GM10847 (cell line): ENCODE data around the gene FHIP1A.
A peak's percentile ranks its signal among the peaks of the same experiment; 100 is the strongest.

Experiments
- POLR2A ChIP-seq: IDR thresholded peaks from 2 replicates; pipeline ENCODE4 v1.6.1; 2011; ENCODE audit not compliant: insufficient read length; ENCODE audit errors: extremely low read depth

Gene FHIP1A

GRCh38 chr4:151408630-151409469 is at the start of gene FHIP1A:
TSS of gene FHIP1A (plus strand) at chr4:151409176. CDS start at chr4:151566260, 157,084 bp downstream.
- peak; percentile 44 for TF ChIP-seq POLR2A

GRCh38 chr4:151359576-151359975 is 49.4 kb upstream of the FHIP1A start:
- no peak for TF ChIP-seq POLR2A

GRCh38 chr4:151361126-151361525 is 47.9 kb upstream of the FHIP1A start:
- no peak for TF ChIP-seq POLR2A

GRCh38 chr4:151361966-151362365 is 47.0 kb upstream of the FHIP1A start:
- no peak for TF ChIP-seq POLR2A

- no peak for TF ChIP-seq POLR2A
Measured at GRCh38 chr4:151362404-151363164, 46.4 kb upstream of the FHIP1A start.

- no peak for TF ChIP-seq POLR2A
Measured at GRCh38 chr4:151376540-151376939, 32.4 kb upstream of the FHIP1A start.

- no peak for TF ChIP-seq POLR2A
Measured at GRCh38 chr4:151389311-151389710, 19.7 kb upstream of the FHIP1A start.

GRCh38 chr4:151395873-151396272 is 13.1 kb upstream of the FHIP1A start:
- no peak for TF ChIP-seq POLR2A

- no peak for TF ChIP-seq POLR2A
Measured at GRCh38 chr4:151400343-151400742, 8.6 kb upstream of the FHIP1A start.

GRCh38 chr4:151401739-151402138 is 7.2 kb upstream of the FHIP1A start:
- TF ChIP-seq POLR2A = no peak

- no peak for TF ChIP-seq POLR2A
Measured at GRCh38 chr4:151402145-151402865, 6.7 kb upstream of the FHIP1A start.

- TF ChIP-seq POLR2A = no peak
Measured at GRCh38 chr4:151403656-151404055, 5.3 kb upstream of the FHIP1A start.

- TF ChIP-seq POLR2A = no peak
Measured at GRCh38 chr4:151407018-151407417, 2.0 kb upstream of the FHIP1A start.

GRCh38 chr4:151407466-151408379 is 1.3 kb upstream of the FHIP1A start:
- no peak for TF ChIP-seq POLR2A

GRCh38 chr4:151408380-151408629 is 671 bp upstream of the FHIP1A start:
- TF ChIP-seq POLR2A = no peak
